SK-N-SH (cell line): ENCODE measurements around the gene TMEM179B.

Experiments
- CTCF ChIP-seq: fragments of 200-600 bp; sonication (generic); IDR thresholded peaks from 2 replicates; pipeline ENCODE4 v1.6.1; 2017; ENCODE audit warnings: antibody characterized with exemption, mild to moderate bottlenecking, moderate library complexity
- EP300 ChIP-seq, 2 experiments: IDR thresholded peaks; 2 replicates each; pipeline versions ENCODE4 v1.4.0 to v1.6.1; 2012; ENCODE audit warnings: borderline replicate concordance in 1 of 2, low read depth in 1 of 2, low read length in 1 of 2
- EZH2phosphoT487 ChIP-seq: fragments of 200-600 bp; sonication (generic); IDR thresholded peaks from 2 replicates; pipeline ENCODE4 v1.6.1; 2017; ENCODE audit warnings: low read depth, mixed run types, mild to moderate bottlenecking, antibody characterized with exemption, moderate library complexity, borderline replicate concordance
- FOXM1 ChIP-seq: IDR thresholded peaks from 2 replicates; pipeline ENCODE4 v1.4.0; 2012; ENCODE audit warnings: low read depth, mild to moderate bottlenecking
- MXI1 ChIP-seq: IDR thresholded peaks from 2 replicates; pipeline ENCODE4 v1.6.1; 2012; ENCODE audit warnings: mild to moderate bottlenecking, low read depth, low read length, improper control_type of control experiment
- PBX3 ChIP-seq: IDR thresholded peaks from 2 replicates; pipeline ENCODE4; 2012
- POLR2AphosphoS5 ChIP-seq: IDR thresholded peaks from 2 replicates; pipeline ENCODE4 v1.6.1; 2012; ENCODE audit warnings: low read depth, low read length
- REST ChIP-seq: IDR thresholded peaks from 2 replicates; pipeline ENCODE4 v1.6.1; 2012; ENCODE audit warnings: mild to moderate bottlenecking, low read depth, low read length, moderate library complexity
- SMC3 ChIP-seq: IDR thresholded peaks from 2 replicates; pipeline ENCODE4 v1.6.1; 2012; ENCODE audit warnings: low read depth, low read length, improper control_type of control experiment
- TEAD4 ChIP-seq: IDR thresholded peaks from 2 replicates; pipeline ENCODE4 v1.4.0; 2012; ENCODE audit warnings: mild to moderate bottlenecking, borderline replicate concordance; ENCODE audit not compliant: insufficient read depth
- TF ChIP-seq, protein P1 (sequence below): IDR thresholded peaks from 2 replicates; pipeline ENCODE4 v1.4.0; 2012; ENCODE audit warnings: low read depth, borderline replicate concordance
- TF ChIP-seq, protein P2 (sequence below): IDR thresholded peaks from 2 replicates; pipeline ENCODE4 v1.4.0; 2012; ENCODE audit warnings: low read depth

GRCh38 chr11:62753736-62754603 is 33.2 kb upstream of the TMEM179B start, which contains the start of gene ZBTB3:
- TF ChIP-seq FOXM1: no peak
- no peak for TF ChIP-seq CTCF
- TF ChIP-seq POLR2AphosphoS5: peak; percentile 86
- no peak; the same call in 1 of the 2 replicates for TF ChIP-seq MXI1
- TF ChIP-seq EP300 (IDR thresholded peaks at IDR 0.05; ENCODE audit: borderline replicate concordance in 1 of 2, low read depth in 1 of 2, low read length in 1 of 2): no peak
- no peak for TF ChIP-seq SMC3
- no peak for TF ChIP-seq TEAD4
- TF ChIP-seq, protein P1, sequence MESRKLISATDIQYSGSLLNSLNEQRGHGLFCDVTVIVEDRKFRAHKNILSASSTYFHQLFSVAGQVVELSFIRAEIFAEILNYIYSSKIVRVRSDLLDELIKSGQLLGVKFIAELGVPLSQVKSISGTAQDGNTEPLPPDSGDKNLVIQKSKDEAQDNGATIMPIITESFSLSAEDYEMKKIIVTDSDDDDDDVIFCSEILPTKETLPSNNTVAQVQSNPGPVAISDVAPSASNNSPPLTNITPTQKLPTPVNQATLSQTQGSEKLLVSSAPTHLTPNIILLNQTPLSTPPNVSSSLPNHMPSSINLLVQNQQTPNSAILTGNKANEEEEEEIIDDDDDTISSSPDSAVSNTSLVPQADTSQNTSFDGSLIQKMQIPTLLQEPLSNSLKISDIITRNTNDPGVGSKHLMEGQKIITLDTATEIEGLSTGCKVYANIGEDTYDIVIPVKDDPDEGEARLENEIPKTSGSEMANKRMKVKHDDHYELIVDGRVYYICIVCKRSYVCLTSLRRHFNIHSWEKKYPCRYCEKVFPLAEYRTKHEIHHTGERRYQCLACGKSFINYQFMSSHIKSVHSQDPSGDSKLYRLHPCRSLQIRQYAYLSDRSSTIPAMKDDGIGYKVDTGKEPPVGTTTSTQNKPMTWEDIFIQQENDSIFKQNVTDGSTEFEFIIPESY: no peak
- TF ChIP-seq, protein P2, sequence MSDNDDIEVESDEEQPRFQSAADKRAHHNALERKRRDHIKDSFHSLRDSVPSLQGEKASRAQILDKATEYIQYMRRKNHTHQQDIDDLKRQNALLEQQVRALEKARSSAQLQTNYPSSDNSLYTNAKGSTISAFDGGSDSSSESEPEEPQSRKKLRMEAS: peak; percentile 65; the same call in 1 of the 2 replicates
- peak; percentile 97 for TF ChIP-seq PBX3
- no peak for TF ChIP-seq EZH2phosphoT487
- no peak for TF ChIP-seq REST
